GM12873 (cell line): Measurements from ENCODE around the gene NCAM1.

Source experiments
- TF ChIP-seq, protein P1 (sequence below): IDR thresholded peaks from 2 replicates; pipeline ENCODE4 v1.5.1; 2012; ENCODE audit warnings: low read depth, mild to moderate bottlenecking, moderate library complexity, low read length, control low read depth; ENCODE audit not compliant: insufficient read depth; ENCODE audit errors: missing control alignments

The NCAM1 gene

GRCh38 chr11:113023228-113023627 lies 62.0 kb downstream of the NCAM1 start:
- TF ChIP-seq, protein P1, sequence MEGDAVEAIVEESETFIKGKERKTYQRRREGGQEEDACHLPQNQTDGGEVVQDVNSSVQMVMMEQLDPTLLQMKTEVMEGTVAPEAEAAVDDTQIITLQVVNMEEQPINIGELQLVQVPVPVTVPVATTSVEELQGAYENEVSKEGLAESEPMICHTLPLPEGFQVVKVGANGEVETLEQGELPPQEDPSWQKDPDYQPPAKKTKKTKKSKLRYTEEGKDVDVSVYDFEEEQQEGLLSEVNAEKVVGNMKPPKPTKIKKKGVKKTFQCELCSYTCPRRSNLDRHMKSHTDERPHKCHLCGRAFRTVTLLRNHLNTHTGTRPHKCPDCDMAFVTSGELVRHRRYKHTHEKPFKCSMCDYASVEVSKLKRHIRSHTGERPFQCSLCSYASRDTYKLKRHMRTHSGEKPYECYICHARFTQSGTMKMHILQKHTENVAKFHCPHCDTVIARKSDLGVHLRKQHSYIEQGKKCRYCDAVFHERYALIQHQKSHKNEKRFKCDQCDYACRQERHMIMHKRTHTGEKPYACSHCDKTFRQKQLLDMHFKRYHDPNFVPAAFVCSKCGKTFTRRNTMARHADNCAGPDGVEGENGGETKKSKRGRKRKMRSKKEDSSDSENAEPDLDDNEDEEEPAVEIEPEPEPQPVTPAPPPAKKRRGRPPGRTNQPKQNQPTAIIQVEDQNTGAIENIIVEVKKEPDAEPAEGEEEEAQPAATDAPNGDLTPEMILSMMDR: no peak

DNA sequence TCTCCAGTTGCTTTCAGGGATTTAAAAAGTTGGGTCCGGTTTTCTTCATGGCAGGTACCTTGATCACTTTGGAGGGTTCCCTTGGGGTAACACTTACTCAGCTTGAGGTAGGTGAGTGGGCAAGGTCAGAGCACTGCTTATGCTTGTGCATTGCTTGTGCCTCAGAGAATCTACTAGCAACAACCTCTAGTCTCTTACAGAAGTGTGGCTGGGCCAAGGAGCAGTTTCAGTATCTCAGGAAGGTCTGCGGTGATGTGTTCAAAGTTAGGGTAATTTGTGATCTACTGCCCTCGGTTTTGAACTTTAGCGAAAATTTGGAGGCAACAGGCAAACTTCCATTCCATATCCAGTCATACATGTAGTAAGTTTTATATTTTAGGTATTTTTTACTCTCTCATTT lies 62.8 kb downstream of the NCAM1 start:
- TF ChIP-seq, protein P1: no peak

GRCh38 chr11:113026778-113027177 lies 65.6 kb downstream of the NCAM1 start:
- TF ChIP-seq, protein P1: no peak

- TF ChIP-seq, protein P1: no peak
These were observed 73.4 kb downstream of the NCAM1 start for GRCh38 chr11:113034576-113034975.

DNA sequence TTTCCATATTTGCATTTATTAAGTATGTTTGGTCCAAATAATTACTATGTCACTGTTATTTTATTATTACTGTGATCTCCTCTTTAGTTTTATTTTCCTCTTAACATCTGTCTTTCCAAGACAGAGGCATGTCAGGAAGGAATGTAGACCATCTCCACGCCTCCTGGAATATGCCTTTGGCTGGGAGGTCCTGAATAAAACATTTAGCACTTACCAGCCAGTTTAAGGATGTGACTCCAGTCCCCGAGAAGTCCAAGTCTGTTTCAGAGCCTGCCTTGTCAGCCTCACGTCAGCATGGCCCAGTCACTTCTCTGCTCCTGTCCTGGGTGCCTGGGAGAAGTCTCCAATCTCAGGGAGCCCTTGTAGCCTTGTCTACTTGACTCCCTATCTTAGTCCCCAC lies 74.5 kb downstream of the NCAM1 start:
- TF ChIP-seq, protein P1: no peak

DNA sequence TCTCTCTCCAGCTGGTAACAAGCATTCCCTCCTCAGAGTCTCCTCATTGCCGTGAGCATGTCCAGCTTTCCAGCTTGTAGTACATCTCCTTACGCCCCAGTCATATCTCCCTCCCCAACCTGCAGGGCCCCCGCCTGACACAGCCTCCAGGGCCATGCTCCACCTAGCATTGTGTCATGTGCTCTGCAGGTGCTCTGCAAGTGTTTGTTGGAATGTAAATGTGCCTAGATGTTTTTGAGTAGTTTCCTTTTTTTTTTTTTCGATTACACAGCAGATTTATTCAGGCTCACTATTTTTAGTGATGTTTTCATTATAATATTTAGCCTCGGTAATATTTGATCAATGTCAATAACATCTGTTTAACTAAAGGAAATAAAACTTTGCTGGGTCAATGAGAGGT lies 82.5 kb downstream of the NCAM1 start:
- TF ChIP-seq, protein P1: no peak

GRCh38 chr11:113045146-113045545 lies 83.9 kb downstream of the NCAM1 start:
- TF ChIP-seq, protein P1: no peak
